Measurements from ENCODE around the gene DMPK.

DNA sequence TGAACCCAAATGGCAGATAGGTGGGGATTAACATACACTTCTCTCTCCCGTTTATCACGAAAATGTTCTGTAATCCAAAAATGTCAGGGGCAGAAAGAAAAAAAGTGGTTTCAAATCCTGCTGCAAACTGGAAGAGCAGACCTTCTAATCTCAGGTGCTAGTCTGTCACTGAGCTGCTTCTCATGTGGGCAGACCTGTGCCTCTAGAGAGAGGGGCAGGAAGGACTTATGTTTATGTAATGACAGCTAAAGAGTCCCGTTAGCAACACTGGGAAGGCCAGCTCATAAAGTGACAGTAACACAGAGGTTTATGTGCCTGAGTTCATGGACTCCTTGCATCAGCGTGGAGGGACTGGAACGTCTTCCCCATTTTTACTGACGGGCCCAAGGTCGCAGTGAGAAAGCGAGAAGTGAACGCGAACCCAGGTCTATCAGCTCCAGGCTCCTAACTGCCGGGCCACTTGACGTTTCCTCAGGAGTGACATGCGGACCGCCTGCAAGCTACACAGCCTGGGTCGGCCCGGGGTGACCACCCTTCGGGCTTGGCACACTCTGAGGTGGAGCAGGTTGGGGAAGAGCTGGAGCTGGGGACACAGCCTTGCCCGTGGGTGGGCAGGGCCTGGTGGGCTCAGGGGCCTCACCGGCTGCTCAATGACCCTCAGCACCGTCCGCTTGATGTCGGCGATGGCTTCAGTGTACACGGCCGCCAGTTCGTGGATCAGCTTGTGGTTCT, 42.4 kb upstream of the DMPK start:
- TF ChIP-seq, protein P1, sequence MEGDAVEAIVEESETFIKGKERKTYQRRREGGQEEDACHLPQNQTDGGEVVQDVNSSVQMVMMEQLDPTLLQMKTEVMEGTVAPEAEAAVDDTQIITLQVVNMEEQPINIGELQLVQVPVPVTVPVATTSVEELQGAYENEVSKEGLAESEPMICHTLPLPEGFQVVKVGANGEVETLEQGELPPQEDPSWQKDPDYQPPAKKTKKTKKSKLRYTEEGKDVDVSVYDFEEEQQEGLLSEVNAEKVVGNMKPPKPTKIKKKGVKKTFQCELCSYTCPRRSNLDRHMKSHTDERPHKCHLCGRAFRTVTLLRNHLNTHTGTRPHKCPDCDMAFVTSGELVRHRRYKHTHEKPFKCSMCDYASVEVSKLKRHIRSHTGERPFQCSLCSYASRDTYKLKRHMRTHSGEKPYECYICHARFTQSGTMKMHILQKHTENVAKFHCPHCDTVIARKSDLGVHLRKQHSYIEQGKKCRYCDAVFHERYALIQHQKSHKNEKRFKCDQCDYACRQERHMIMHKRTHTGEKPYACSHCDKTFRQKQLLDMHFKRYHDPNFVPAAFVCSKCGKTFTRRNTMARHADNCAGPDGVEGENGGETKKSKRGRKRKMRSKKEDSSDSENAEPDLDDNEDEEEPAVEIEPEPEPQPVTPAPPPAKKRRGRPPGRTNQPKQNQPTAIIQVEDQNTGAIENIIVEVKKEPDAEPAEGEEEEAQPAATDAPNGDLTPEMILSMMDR (IDR thresholded peaks at IDR 0.05; ENCODE audit: poor library complexity): no peak
- TF ChIP-seq EZH2 (IDR thresholded peaks at IDR 0.05; ENCODE audit: borderline replicate concordance) (no peak), EZH2phosphoT487 (IDR thresholded peaks at IDR 0.05; ENCODE audit: low read depth, severe bottlenecking, unreplicated experiment) (no peak)
